GM12878 (cell line): ENCODE results near the gene ZSWIM6. TPM values are rescaled to one million over a fixed set of nuclear protein-coding genes. Genes with fewer than 3 reads are reported as not detected.
A peak's percentile ranks its signal among the peaks of the same experiment; 100 is the strongest.

Experiments
- ATAC-seq: fragments of 200-7000 bp; cut with Tn5 transposase; 3 replicates; pipeline ENCODE4 v1.9.1; 2020; ENCODE audit warnings: mild to moderate bottlenecking, moderate library complexity
- BruUV-seq: library from RNA; stranded (reverse); fragments of 400-500 nt; replicated peaks from 2 replicates; lab custom pipeline; 2021; lab: Mats Ljungman, UMichigan
- CTCF ChIA-PET: fragments of 300-600 bp; sonication (Branson Sonifier 250); formaldehyde crosslinking; extraction: SDS; loops from one replicate; lab custom pipeline; 2021; ENCODE audit warnings: inconsistent platforms; lab: Yijun Ruan, JAX
- POLR2A ChIA-PET: fragments of 350-600 bp; formaldehyde crosslinking; extraction: SDS; loops from one replicate; lab custom pipeline; 2021; ENCODE audit warnings: inconsistent platforms; lab: Charles Lee
- RAD21 ChIA-PET: fragments of 300-600 bp; sonication (Branson Sonifier 250); formaldehyde crosslinking; loops from one replicate; lab custom pipeline; 2023; ENCODE audit warnings: antibody characterized with exemption; ENCODE audit not compliant: unreplicated experiment; lab: Charles Lee
- SMC1A ChIA-PET: fragments of 300-600 bp; sonication (Branson Sonifier 250); formaldehyde crosslinking; loops from one replicate; lab custom pipeline; 2023; ENCODE audit not compliant: unreplicated experiment, uncharacterized antibody; lab: Charles Lee
- DNase-seq: peaks from one replicate; pipeline ENCODE4 v3.0.0-alpha.2; 2011; ENCODE audit warnings: low read depth, low spot score
- FAIRE-seq: peaks from 3 replicates; lab custom pipeline; 2011; peaks lifted over from hg19 to GRCh38; lab: Jason Lieb, UNC
- H2AFZ ChIP-seq: 2 replicates; pipeline ENCODE4 v1.6.0; 2011; ENCODE audit warnings: low read depth, low read length, control low read depth; ENCODE audit not compliant: control insufficient read depth
- H3K27ac ChIP-seq: 2 replicates; pipeline ENCODE4 v1.5.1; 2011; ENCODE audit warnings: control low read depth; ENCODE audit not compliant: control insufficient read depth, insufficient read depth
- H3K27me3 ChIP-seq, 2 experiments: replicated peaks in 1 of 2; 2 replicates each; pipeline versions ENCODE4 v1.6.0 to v1.6.1; 2011; ENCODE audit warnings: low read length in 1 of 2; ENCODE audit not compliant: control insufficient read depth in 2 of 2, insufficient read depth in 2 of 2
- H3K36me3 ChIP-seq, 2 experiments: 2 replicates each; pipeline ENCODE4 v1.5.1; 2011; ENCODE audit warnings: low read length in 1 of 2; ENCODE audit not compliant: control insufficient read depth in 2 of 2, insufficient read depth in 2 of 2
- H3K4me1 ChIP-seq: 2 replicates; pipeline ENCODE4 v1.6.1; 2011; ENCODE audit warnings: mild to moderate bottlenecking, low read length, moderate library complexity, mixed read lengths; ENCODE audit not compliant: control insufficient read depth, insufficient read depth
- H3K4me2 ChIP-seq: 2 replicates; pipeline ENCODE4 v1.6.0; 2011; ENCODE audit warnings: control low read depth; ENCODE audit not compliant: control insufficient read depth, insufficient read depth
- H3K4me3 ChIP-seq: fragments of 200-600 bp; sonication (generic); 2 replicates; pipeline ENCODE4 v1.5.1; 2016
- H3K79me2 ChIP-seq: 2 replicates; pipeline ENCODE4 v1.6.0; 2011; ENCODE audit warnings: low read length; ENCODE audit not compliant: control insufficient read depth, insufficient read depth
- H3K9ac ChIP-seq: 2 replicates; pipeline ENCODE4 v1.8.0; 2011; ENCODE audit warnings: low read length, control low read depth, mixed read lengths; ENCODE audit not compliant: control insufficient read depth, insufficient read depth
- H3K9me3 ChIP-seq: replicated peaks from 3 replicates; pipeline ENCODE4 v1.5.1; 2011; ENCODE audit warnings: mild to moderate bottlenecking, low read length; ENCODE audit not compliant: control insufficient read depth, insufficient read depth
- H4K20me1 ChIP-seq: 2 replicates; pipeline ENCODE4 v1.6.0; 2011; ENCODE audit not compliant: control insufficient read depth, insufficient read depth
- BCL11A ChIP-seq: IDR thresholded peaks from 2 replicates; pipeline ENCODE4 v1.6.1; 2011; ENCODE audit warnings: low read depth, low read length
- EED ChIP-seq: sonication (generic); IDR thresholded peaks from 2 replicates; pipeline ENCODE4 v1.6.1; 2016; ENCODE audit warnings: antibody characterized with exemption, low read depth
- EGR1 ChIP-seq, 2 experiments: IDR thresholded peaks; 1 replicate in 1 of 2; 2 replicates in 1 of 2; pipeline ENCODE4 v1.6.1; 2011 to 2012; ENCODE audit warnings: low read depth in 2 of 2, low read length in 2 of 2, borderline replicate concordance in 1 of 2, mild to moderate bottlenecking in 1 of 2, moderate library complexity in 1 of 2
- FOXM1 ChIP-seq: IDR thresholded peaks from 2 replicates; pipeline ENCODE4 v1.6.1; 2012; ENCODE audit warnings: low read depth, mild to moderate bottlenecking, inconsistent platforms, low read length, moderate library complexity
- HDAC6 ChIP-seq: fragments of 200-600 bp; sonication (generic); IDR thresholded peaks from one replicate; pipeline ENCODE4 v1.8.0; 2017; ENCODE audit warnings: antibody characterized with exemption; ENCODE audit not compliant: unreplicated experiment
- MEF2B ChIP-seq: fragments of 450-650 bp; IDR thresholded peaks from 2 replicates; pipeline ENCODE4 v1.6.1; 2018; ENCODE audit warnings: mild to moderate bottlenecking, moderate library complexity; ENCODE audit not compliant: partially characterized antibody, poor library complexity, severe bottlenecking
- PAX5 ChIP-seq: IDR thresholded peaks from 2 replicates; pipeline ENCODE4 v1.6.1; 2011; ENCODE audit warnings: low read depth, low read length, borderline replicate concordance
- POLR2AphosphoS5 ChIP-seq: IDR thresholded peaks from 2 replicates; pipeline ENCODE4 v1.6.1; 2011; ENCODE audit warnings: mild to moderate bottlenecking, low read length, inconsistent platforms
- SIN3A ChIP-seq: IDR thresholded peaks from 2 replicates; pipeline ENCODE4 v1.6.1; 2012; ENCODE audit warnings: low read depth, low read length, improper control_type of control experiment
- STAT1 ChIP-seq: fragments of 450-650 bp; conservative IDR thresholded peaks from 2 replicates; pipeline ENCODE4 v1.6.1; 2014; ENCODE audit warnings: antibody characterized with exemption, mild to moderate bottlenecking
- TCF3 ChIP-seq: IDR thresholded peaks from 2 replicates; pipeline ENCODE4 v1.6.1; 2012; ENCODE audit warnings: low read depth, mild to moderate bottlenecking, low read length, borderline replicate concordance; ENCODE audit not compliant: insufficient read depth
- WGBS: methylation state at CpG from one replicate; pipeline ENCODE4 v1.1.6; 2016; ENCODE audit warnings: low lambda C conversion rate; ENCODE audit not compliant: insufficient replicate concordance, insufficient coverage; ENCODE audit errors: missing lambda C conversion rate; 5-methylcytosine and 5-hydroxymethylcytosine counted together
- in situ Hi-C: fragments of 300-500 bp; cut with MboI; formaldehyde crosslinking; loops from 9 replicates; pipeline ENCODE4 v1.14.3; 2018; ENCODE audit warnings: mixed read lengths
- intact Hi-C: fragments of 100-400 bp; cut with micrococcal nuclease; formaldehyde crosslinking; loops from one replicate; pipeline ENCODE4 v1.14.2; 2022; ENCODE audit not compliant: unreplicated experiment
- polyA plus RNA-seq, 11 experiments: library from polyadenylated mRNA; depleted of rRNA in 4 of 11; unstranded in 6 of 11; stranded (reverse) in 5 of 11; fragments of >200 nt; fragmentation: Nextera tagmentation in 4 of 11; fragmentation: Illumina TruSeq in 1 of 11; extraction: Ambion mirVana in 4 of 11; extraction: Trizol in 1 of 11; gene quantifications; 1 replicate in 1 of 11; 2 replicates in 10 of 11; pipeline versions ENCODE4 v1.2.1 to v1.2.3, GENCODE V29; 2011 to 2016; ENCODE audit warnings: inconsistent platforms in 2 of 11, missing spikeins in 2 of 11, low read depth in 1 of 11
- total RNA-seq, 4 experiments: library from RNA; depleted of rRNA in 3 of 4; stranded (reverse); fragments of >200 nt in 3 of 4; fragmentation: Illumina TruSeq in 1 of 4; extraction: Trizol in 1 of 4; gene quantifications; 2 replicates each; pipeline versions ENCODE4 v1.2.1 to v1.2.3, GENCODE V29; 2013 to 2021
- TF ChIP-seq, protein P1 (sequence below): IDR thresholded peaks from 2 replicates; pipeline ENCODE4 v1.6.1; 2011; ENCODE audit warnings: mild to moderate bottlenecking, low read depth, low read length, moderate library complexity; ENCODE audit not compliant: insufficient replicate concordance
- TF ChIP-seq, protein P2 (sequence below): fragments of 450-650 bp; IDR thresholded peaks from 2 replicates; pipeline ENCODE4 v1.6.1; 2016; ENCODE audit warnings: mild to moderate bottlenecking

The ZSWIM6 gene
- total and polyA plus RNA-seq, 10 of the 15 experiments (the other 5 are each of a cell fraction or from before 2014, with no cell fraction given), result 0.53 to 6.2 (median 3.4) TPM

DNA sequence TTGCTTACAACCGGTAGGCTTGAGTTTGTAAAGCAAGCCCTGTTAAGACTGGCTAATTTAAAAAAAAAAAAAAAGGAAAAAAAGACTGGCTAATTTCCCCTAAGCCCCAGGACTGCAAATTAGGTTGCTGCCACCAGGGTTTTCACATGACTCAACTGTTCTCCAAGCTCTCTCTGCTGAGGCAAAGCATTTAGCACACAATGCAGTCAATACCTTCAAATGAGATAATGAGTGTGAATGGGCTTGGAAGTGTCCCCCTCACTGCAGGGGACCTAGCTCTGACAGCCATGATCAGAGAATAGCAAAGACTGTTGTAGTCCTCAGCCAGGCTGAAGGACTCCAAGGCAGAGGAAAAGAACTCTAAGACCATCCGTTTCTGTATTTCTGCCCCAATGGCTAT lies 42.8 kb upstream of the ZSWIM6 start:
- WGBS, result 69% methylated on average over 2 of the region's 2 CpGs
- Histone ChIP-seq H3K27me3 (no peaks in the 10 kb centered on the region), H3K9me3 (no peaks in the 10 kb centered on the region), H3K4me2 (no peak overlapping the region), H4K20me1 (no peaks in the 10 kb centered on the region), H3K27ac (no peak overlapping the region), H3K4me1 (no peaks in the 10 kb centered on the region), H2AFZ (no peak overlapping the region), H3K9ac (no peak overlapping the region), H3K4me3 (no peak overlapping the region), H3K36me3 (no peaks in the 10 kb centered on the region), H3K79me2 (no peaks in the 10 kb centered on the region)
- no peak for FAIRE-seq
- BruUV-seq, result no TSS peak
- intact Hi-C loops, result no loop called here
- POLR2A ChIA-PET, result interaction anchor here (0.6 kb wide), 1 partner anchor 25 kb away, joined by 3 read pairs; no protein-coding TSS in a partner anchor
- RAD21 ChIA-PET, result no interaction called here
- SMC1A ChIA-PET, result no interaction called here
- no peak for DNase-seq
- no peak for TF ChIP-seq POLR2AphosphoS5
- TF ChIP-seq STAT1, result no peak
- TF ChIP-seq, protein P1, sequence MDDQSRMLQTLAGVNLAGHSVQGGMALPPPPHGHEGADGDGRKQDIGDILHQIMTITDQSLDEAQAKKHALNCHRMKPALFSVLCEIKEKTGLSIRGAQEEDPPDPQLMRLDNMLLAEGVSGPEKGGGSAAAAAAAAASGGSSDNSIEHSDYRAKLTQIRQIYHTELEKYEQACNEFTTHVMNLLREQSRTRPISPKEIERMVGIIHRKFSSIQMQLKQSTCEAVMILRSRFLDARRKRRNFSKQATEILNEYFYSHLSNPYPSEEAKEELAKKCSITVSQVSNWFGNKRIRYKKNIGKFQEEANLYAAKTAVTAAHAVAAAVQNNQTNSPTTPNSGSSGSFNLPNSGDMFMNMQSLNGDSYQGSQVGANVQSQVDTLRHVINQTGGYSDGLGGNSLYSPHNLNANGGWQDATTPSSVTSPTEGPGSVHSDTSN, result no peak
- TF ChIP-seq SIN3A, result no peak
- TF ChIP-seq, protein P2, sequence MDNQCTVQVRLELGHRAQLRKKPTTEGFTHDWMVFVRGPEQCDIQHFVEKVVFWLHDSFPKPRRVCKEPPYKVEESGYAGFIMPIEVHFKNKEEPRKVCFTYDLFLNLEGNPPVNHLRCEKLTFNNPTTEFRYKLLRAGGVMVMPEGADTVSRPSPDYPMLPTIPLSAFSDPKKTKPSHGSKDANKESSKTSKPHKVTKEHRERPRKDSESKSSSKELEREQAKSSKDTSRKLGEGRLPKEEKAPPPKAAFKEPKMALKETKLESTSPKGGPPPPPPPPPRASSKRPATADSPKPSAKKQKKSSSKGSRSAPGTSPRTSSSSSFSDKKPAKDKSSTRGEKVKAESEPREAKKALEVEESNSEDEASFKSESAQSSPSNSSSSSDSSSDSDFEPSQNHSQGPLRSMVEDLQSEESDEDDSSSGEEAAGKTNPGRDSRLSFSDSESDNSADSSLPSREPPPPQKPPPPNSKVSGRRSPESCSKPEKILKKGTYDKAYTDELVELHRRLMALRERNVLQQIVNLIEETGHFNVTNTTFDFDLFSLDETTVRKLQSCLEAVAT, result no peak
- TF ChIP-seq FOXM1, result no peak
- TF ChIP-seq HDAC6, result no peak
- TF ChIP-seq TCF3, result no peak
- no peak for TF ChIP-seq MEF2B
- no peak for TF ChIP-seq EGR1 (IDR thresholded peaks at IDR 0.05; ENCODE audit: borderline replicate concordance in 1 of 2, low read depth in 2 of 2, low read length in 2 of 2)
- TF ChIP-seq BCL11A, result no peak
- TF ChIP-seq EED, result no peak
- TF ChIP-seq PAX5, result no peak
- in situ Hi-C loops, result no loop called here
- CTCF ChIA-PET, result no interaction called here
- ATAC-seq, result peak; percentile 23
